H1 (cell line): ENCODE data around the gene ADCK2. TPM values are rescaled to one million over a fixed set of nuclear protein-coding genes. Genes with fewer than 3 reads are reported as not detected.

Experiments
- CTCF ChIA-PET: fragments of 300-600 bp; sonication (Branson Sonifier 250); formaldehyde crosslinking; loops from one replicate; lab custom pipeline; 2021; ENCODE audit not compliant: partially characterized antibody; lab: Charles Lee
- POLR2A ChIA-PET: fragments of 300-600 bp; sonication (Branson Sonifier 250); formaldehyde crosslinking; loops from one replicate; lab custom pipeline; 2021; ENCODE audit warnings: inconsistent platforms; ENCODE audit not compliant: partially characterized antibody; lab: Charles Lee
- DNase-seq, 2 experiments: peaks; one replicate each; pipeline versions ENCODE4 v3.0.0 to v3.0.0-alpha.2; 2010 to 2022; ENCODE audit warnings: low spot score in 2 of 2, low read depth in 1 of 2, mixed read lengths in 1 of 2
- FAIRE-seq: peaks from 2 replicates; lab custom pipeline; 2011; peaks lifted over from hg19 to GRCh38; lab: Jason Lieb, UNC
- H2AFZ ChIP-seq: 2 replicates; pipeline ENCODE4 v1.8.1; 2012; ENCODE audit warnings: low read length, inconsistent platforms
- H2AK5ac ChIP-seq: 2 replicates; pipeline ENCODE4 v1.6.1; 2013; ENCODE audit warnings: low read depth, low read length
- H2BK120ac ChIP-seq: replicated peaks from 2 replicates; pipeline ENCODE3; 2013; ENCODE audit warnings: low read depth, low read length, inconsistent platforms
- H2BK12ac ChIP-seq: 2 replicates; pipeline ENCODE4 v1.6.1; 2013; ENCODE audit warnings: low read depth, low read length
- H2BK15ac ChIP-seq: 2 replicates; pipeline ENCODE4 v1.6.1; 2013; ENCODE audit warnings: low read length
- H2BK20ac ChIP-seq: 2 replicates; pipeline ENCODE4 v1.6.1; 2013; ENCODE audit warnings: low read length
- H2BK5ac ChIP-seq: 2 replicates; pipeline ENCODE4 v1.6.1; 2013; ENCODE audit warnings: low read depth, low read length
- H3K14ac ChIP-seq: 2 replicates; pipeline ENCODE4 v1.6.1; 2013; ENCODE audit warnings: inconsistent platforms; ENCODE audit not compliant: insufficient read length
- H3K18ac ChIP-seq: 2 replicates; pipeline ENCODE4 v1.6.1; 2013; ENCODE audit warnings: low read length; ENCODE audit errors: extremely low read depth
- H3K23ac ChIP-seq: 2 replicates; pipeline ENCODE4 v1.6.1; 2013; ENCODE audit warnings: inconsistent platforms; ENCODE audit not compliant: insufficient read length
- H3K23me2 ChIP-seq: 2 replicates; pipeline ENCODE4 v1.6.1; 2013; ENCODE audit warnings: low read depth, low read length
- H3K27ac ChIP-seq: 2 replicates; pipeline ENCODE4 v1.6.1; 2011; ENCODE audit warnings: low read depth, low read length, inconsistent platforms
- H3K27me3 ChIP-seq, 4 experiments: replicated peaks in 1 of 4; 1 replicate in 1 of 4; 2 replicates in 3 of 4; pipeline versions ENCODE4 v1.6.1 to v1.8.1; 2011 to 2013; ENCODE audit warnings: low read length in 3 of 4, mild to moderate bottlenecking in 3 of 4, inconsistent platforms in 2 of 4, mixed read lengths in 2 of 4, moderate library complexity in 1 of 4; ENCODE audit not compliant: control insufficient read depth in 3 of 4, insufficient read depth in 3 of 4; ENCODE audit errors: extremely low read depth in 1 of 4
- H3K36me3 ChIP-seq, 4 experiments: 2 replicates each; pipeline versions ENCODE4 v1.6.1 to v1.8.1; 2011 to 2013; ENCODE audit warnings: mild to moderate bottlenecking in 4 of 4, low read length in 3 of 4, moderate library complexity in 2 of 4, control low read depth in 1 of 4, inconsistent platforms in 1 of 4; ENCODE audit not compliant: insufficient read depth in 4 of 4, control insufficient read depth in 2 of 4
- H3K4ac ChIP-seq: replicated peaks from 2 replicates; pipeline ENCODE3; 2013; ENCODE audit warnings: low read length, low read depth, mixed read lengths, inconsistent platforms; ENCODE audit not compliant: insufficient read length
- H3K4me1 ChIP-seq, 4 experiments: replicated peaks in 1 of 4; 1 replicate in 1 of 4; 2 replicates in 3 of 4; pipeline versions ENCODE4 v1.6.1 to v1.8.1; 2011 to 2013; ENCODE audit warnings: low read length in 3 of 4, inconsistent platforms in 2 of 4, mixed read lengths in 1 of 4; ENCODE audit not compliant: insufficient read depth in 4 of 4, control insufficient read depth in 3 of 4
- H3K4me2 ChIP-seq, 2 experiments: 2 replicates each; pipeline versions ENCODE4 v1.6.1 to v1.8.1; 2011 to 2013; ENCODE audit warnings: low read depth in 2 of 2, low read length in 2 of 2, control low read depth in 1 of 2, inconsistent platforms in 1 of 2, mild to moderate bottlenecking in 1 of 2; ENCODE audit not compliant: insufficient read depth in 1 of 2
- H3K4me3 ChIP-seq, 4 experiments: fragments of 200-600, 300-600 bp in 1 of 4; sonication (generic), shearing (Covaris generic), sonication (Bioruptor Twin) in 1 of 4; 2 replicates each; pipeline versions ENCODE4 v1.5.1 to v1.8.1; 2011 to 2016; ENCODE audit warnings: low read length in 4 of 4, low read depth in 3 of 4, control low read depth in 2 of 4, inconsistent platforms in 2 of 4, mild to moderate bottlenecking in 2 of 4, mixed read lengths in 1 of 4, moderate library complexity in 1 of 4; ENCODE audit not compliant: insufficient read depth in 2 of 4; ENCODE audit errors: extremely low read depth in 1 of 4
- H3K56ac ChIP-seq: replicated peaks from 2 replicates; pipeline ENCODE3; 2013; ENCODE audit warnings: low read depth, mild to moderate bottlenecking, mixed read lengths, low read length, inconsistent platforms; ENCODE audit not compliant: insufficient read length
- H3K79me1 ChIP-seq: 2 replicates; pipeline ENCODE4 v1.6.1; 2013; ENCODE audit warnings: low read depth, low read length, control low read depth
- H3K79me2 ChIP-seq, 2 experiments: 2 replicates each; pipeline versions ENCODE4 v1.6.1 to v1.8.1; 2012 to 2013; ENCODE audit warnings: low read length in 2 of 2, mild to moderate bottlenecking in 2 of 2, inconsistent platforms in 1 of 2; ENCODE audit not compliant: insufficient read depth in 2 of 2, control insufficient read depth in 1 of 2
- H3K9ac ChIP-seq, 4 experiments: replicated peaks in 1 of 4; 1 replicate in 1 of 4; 2 replicates in 3 of 4; pipeline versions ENCODE4 v1.6.1 to v1.8.1; 2011 to 2013; ENCODE audit warnings: low read depth in 3 of 4, low read length in 3 of 4, control low read depth in 2 of 4, mild to moderate bottlenecking in 2 of 4, moderate library complexity in 2 of 4, inconsistent platforms in 1 of 4; ENCODE audit errors: extremely low read depth in 1 of 4
- H3K9me3 ChIP-seq, 2 experiments: 2 replicates each; pipeline versions ENCODE4 v1.6.1 to v1.8.1; 2012 to 2013; ENCODE audit warnings: mild to moderate bottlenecking in 2 of 2, moderate library complexity in 2 of 2, control low read depth in 1 of 2, inconsistent platforms in 1 of 2, low read depth in 1 of 2, low read length in 1 of 2, mixed read lengths in 1 of 2; ENCODE audit not compliant: insufficient read depth in 2 of 2
- H4K20me1 ChIP-seq, 2 experiments: replicated peaks in 1 of 2; 2 replicates each; pipeline versions ENCODE3 to v1.8.1; 2011 to 2013; ENCODE audit warnings: inconsistent platforms in 2 of 2, low read length in 2 of 2, mild to moderate bottlenecking in 1 of 2; ENCODE audit not compliant: insufficient read depth in 2 of 2, control insufficient read depth in 1 of 2
- H4K5ac ChIP-seq: 2 replicates; pipeline ENCODE4 v1.6.1; 2013; ENCODE audit warnings: low read length, low read depth, mixed read lengths, inconsistent platforms; ENCODE audit not compliant: insufficient read length
- H4K8ac ChIP-seq: 2 replicates; pipeline ENCODE4 v1.8.0; 2013; ENCODE audit warnings: mild to moderate bottlenecking, moderate library complexity, low read length, inconsistent platforms; ENCODE audit not compliant: insufficient read depth; ENCODE audit errors: extremely low read depth
- H4K91ac ChIP-seq: replicated peaks from 2 replicates; pipeline ENCODE3; 2013; ENCODE audit warnings: low read length, mixed read lengths, inconsistent platforms; ENCODE audit not compliant: insufficient read length
- BCL11A ChIP-seq, 2 experiments: IDR thresholded peaks; one replicate each; pipeline ENCODE4 v1.6.1; 2011; ENCODE audit warnings: low read depth in 2 of 2, low read length in 2 of 2, mild to moderate bottlenecking in 2 of 2
- RAD21 ChIP-seq, 2 experiments: IDR thresholded peaks in 1 of 2; conservative IDR thresholded peaks in 1 of 2; 2 replicates each; pipeline ENCODE4 v1.6.1; 2011; ENCODE audit warnings: low read depth in 2 of 2, low read length in 2 of 2, improper control_type of control experiment in 1 of 2, inconsistent platforms in 1 of 2, mild to moderate bottlenecking in 1 of 2, moderate library complexity in 1 of 2
- RFX5 ChIP-seq: IDR thresholded peaks from 2 replicates; pipeline ENCODE4 v1.6.1; 2011; ENCODE audit warnings: low read depth, low read length, improper control_type of control experiment, borderline replicate concordance
- SUZ12 ChIP-seq: fragments of 200-600 bp; sonication (generic); IDR thresholded peaks from 2 replicates; pipeline ENCODE4 v1.6.1; 2012; ENCODE audit warnings: mild to moderate bottlenecking, inconsistent platforms, low read length, moderate library complexity, mixed read lengths
- YY1 ChIP-seq: IDR thresholded peaks from 2 replicates; pipeline ENCODE4 v1.6.1; 2011; ENCODE audit warnings: low read depth, mild to moderate bottlenecking, low read length
- WGBS, 2 experiments: shearing (Covaris generic) in 1 of 2; methylation state at CpG; one replicate each; pipeline versions ENCODE4 v1.1.6 to v1.1.7; 2013 to 2015; ENCODE audit warnings: low lambda C conversion rate in 2 of 2, mixed read lengths in 2 of 2, inconsistent platforms in 1 of 2, low coverage in 1 of 2, missing lambda C conversion rate in 1 of 2; ENCODE audit not compliant: insufficient replicate concordance in 2 of 2, insufficient coverage in 1 of 2, insufficient read length in 1 of 2; ENCODE audit errors: extremely low coverage in 1 of 2, missing lambda C conversion rate in 1 of 2; 5-methylcytosine and 5-hydroxymethylcytosine counted together
- polyA plus RNA-seq, 7 experiments: library from polyadenylated mRNA; depleted of rRNA in 3 of 7; stranded (reverse) in 5 of 7; unstranded in 2 of 7; fragments of >200 nt in 5 of 7; fragments of 200-250 nt in 2 of 7; gene quantifications; 1 replicate in 5 of 7; 2 replicates in 1 of 7; 4 replicates in 1 of 7; pipeline versions ENCODE4 v1.2.1 to v1.2.3, GENCODE V29; 2011 to 2013; ENCODE audit warnings: missing spikeins in 2 of 7, mixed read lengths in 2 of 7
- total RNA-seq: library from RNA; stranded (reverse); fragmentation: NEBNext Ultra II Directional; extraction: Animal tissue kit (Norgen Biotek cat#: 25700); gene quantifications from 2 replicates; pipeline ENCODE4 v1.2.1, GENCODE V29; 2021

The ADCK2 gene
- total and polyA plus RNA-seq, 2 of the 8 experiments (the other 6 are each of a cell fraction or from before 2014, with no cell fraction given) = 6.9 to 11.7 TPM

GRCh38 chr7:140661124-140661523 lies 11.6 kb upstream of the ADCK2 start:
- Histone ChIP-seq H2BK15ac (no peak overlapping the region), H3K23ac (no peak overlapping the region), H2AK5ac (no peak overlapping the region), H4K8ac (no peak overlapping the region), H2AFZ (no peak overlapping the region), H3K4ac (no peak overlapping the region), H3K27ac (no peak overlapping the region), H3K18ac (no peak overlapping the region), H3K36me3 (no peaks in the 10 kb centered on the region), H3K4me1 (peaks cover 0 to 3% (median 1%) of the 10 kb centered on the region in 4 experiments; a peak in 2 of 7 replicates), H4K5ac (no peak overlapping the region), H2BK20ac (no peak overlapping the region), H3K23me2 (no peaks in the 10 kb centered on the region), H3K9ac (no peak overlapping the region), H2BK120ac (no peak overlapping the region), H3K4me3 (no peak overlapping the region), H4K20me1 (no peaks in the 10 kb centered on the region), H3K14ac (no peak overlapping the region), H3K79me2 (no peaks in the 10 kb centered on the region), H3K27me3 (no peaks in the 10 kb centered on the region), H3K9me3 (no peaks in the 10 kb centered on the region), H3K79me1 (no peaks in the 10 kb centered on the region), H2BK5ac (no peak overlapping the region), H3K4me2 (no peak overlapping the region), H4K91ac (no peak overlapping the region), H2BK12ac (no peak overlapping the region), H3K56ac (no peak overlapping the region)
- DNase-seq (no peak), FAIRE-seq (no peak)
- ChIA-PET POLR2A (interaction anchor here (0.7 kb wide), 1 partner anchor 26 kb away, joined by 3 read pairs; no protein-coding TSS in a partner anchor), CTCF (interaction anchor here (0.7 to 5.1 kb wide), 16 partner anchors 8 to 485 kb away, joined by 3 to 35 read pairs (median 4); no protein-coding TSS in a partner anchor)
- 95% methylated on average over 2 of the region's 2 CpGs; no CpG with 5 or more reads in 1 of the 2 experiments for WGBS, 2 experiments
- TF ChIP-seq RFX5 (no peak), BCL11A (IDR thresholded peaks at IDR 0.05; ENCODE audit: low read depth in 2 of 2, low read length in 2 of 2) (no peak), RAD21 (IDR thresholded peaks at IDR 0.05 in 1 of 2, conservative IDR thresholded peaks at IDR 0.05 in 1 of 2; ENCODE audit: low read depth in 2 of 2, low read length in 2 of 2) (peak; percentile 29 to 56), SUZ12 (no peak), YY1 (no peak)
